ENCODE results near the gene MX2.

- TF ChIP-seq POLR2A (IDR thresholded peaks at IDR 0.05) (no peak), CTCF (IDR thresholded peaks at IDR 0.05) (no peak), POLR2AphosphoS5 (IDR thresholded peaks at IDR 0.05) (no peak)
Observed at GRCh38 chr21:41346758-41347157, 15.1 kb upstream of the MX2 start.
